Naive thymus-derived CD4-positive, alpha-beta T cell (primary cell): Measurements from ENCODE around the gene MACC1. TPM values are rescaled to one million over a fixed set of nuclear protein-coding genes. Genes with fewer than 3 reads are reported as not detected.

ENCODE experiments used
- ATAC-seq: fragments of 150-1000 bp; cut with Tn5 transposase; 2 replicates; pipeline ENCODE4 v1.10.0; 2021; ENCODE audit warnings: mild to moderate bottlenecking, moderate library complexity
- CTCF ChIA-PET: fragments of 350-600 bp; sonication (Branson Sonifier 250); formaldehyde crosslinking; loops from one replicate; lab custom pipeline; 2021; ENCODE audit warnings: antibody characterized with exemption; lab: Charles Lee
- POLR2A ChIA-PET: fragments of 350-600 bp; sonication (Branson Sonifier 250); formaldehyde crosslinking; loops from one replicate; lab custom pipeline; 2021; ENCODE audit warnings: antibody characterized with exemption, inconsistent platforms; lab: Charles Lee
- DNase-seq, 9 donors: peaks; one replicate each; pipeline versions ENCODE4 v3.0.0 to v3.0.0-alpha.2; 2020 to 2022; ENCODE audit warnings: mixed read lengths in 1 of 9
- H3K27ac ChIP-seq: one replicate; pipeline ENCODE4 v1.7.0; 2013; ENCODE audit warnings: mild to moderate bottlenecking, low read depth, low read length, moderate library complexity
- H3K27me3 ChIP-seq, 2 donors: one replicate each; pipeline ENCODE4 v1.7.0; 2013; ENCODE audit warnings: low read length in 2 of 2, mild to moderate bottlenecking in 2 of 2, moderate library complexity in 2 of 2; ENCODE audit not compliant: control insufficient read depth in 2 of 2, insufficient read depth in 2 of 2
- H3K36me3 ChIP-seq, 3 experiments: 1 replicate in 2 of 3; 2 replicates in 1 of 3; pipeline ENCODE4 v1.7.0; 2013; ENCODE audit warnings: low read length in 3 of 3, mild to moderate bottlenecking in 3 of 3, moderate library complexity in 1 of 3; ENCODE audit not compliant: insufficient read depth in 3 of 3, control insufficient read depth in 2 of 3
- H3K4me1 ChIP-seq, 2 donors: one replicate each; pipeline ENCODE4 v1.7.0; 2013; ENCODE audit warnings: low read length in 2 of 2, mild to moderate bottlenecking in 2 of 2, moderate library complexity in 1 of 2; ENCODE audit not compliant: control insufficient read depth in 2 of 2, insufficient read depth in 2 of 2
- H3K4me3 ChIP-seq: 2 replicates; pipeline ENCODE4 v1.7.0; 2013; ENCODE audit warnings: mild to moderate bottlenecking, low read length
- H3K9me3 ChIP-seq, 3 experiments: 1 replicate in 2 of 3; 2 replicates in 1 of 3; pipeline ENCODE4 v1.7.0; 2013; ENCODE audit warnings: low read length in 3 of 3; ENCODE audit not compliant: control insufficient read depth in 2 of 3
- H3K27ac Mint-ChIP-seq, 9 donors: one replicate each; pipeline ENCODE4 v1.8.0; 2020 to 2022; ENCODE audit warnings: mixed read lengths in 9 of 9, mild to moderate bottlenecking in 8 of 9, moderate library complexity in 5 of 9, inconsistent platforms in 2 of 9
- H3K27me3 Mint-ChIP-seq, 5 donors: one replicate each; pipeline ENCODE4 v1.8.0; 2021 to 2022; ENCODE audit warnings: mixed read lengths in 5 of 5, mild to moderate bottlenecking in 1 of 5
- H3K36me3 Mint-ChIP-seq, 5 donors: one replicate each; pipeline ENCODE4 v1.8.0; 2020 to 2022; ENCODE audit warnings: mixed read lengths in 5 of 5, mild to moderate bottlenecking in 3 of 5, inconsistent platforms in 1 of 5
- H3K4me1 Mint-ChIP-seq, 7 donors: one replicate each; pipeline ENCODE4 v1.8.0; 2020 to 2022; ENCODE audit warnings: mixed read lengths in 7 of 7, mild to moderate bottlenecking in 3 of 7, inconsistent platforms in 1 of 7
- H3K4me3 Mint-ChIP-seq, 10 donors: one replicate each; pipeline ENCODE4 v1.8.0; 2020 to 2022; ENCODE audit warnings: mild to moderate bottlenecking in 10 of 10, mixed read lengths in 10 of 10, moderate library complexity in 6 of 10, inconsistent platforms in 2 of 10
- H3K9me3 Mint-ChIP-seq, 11 donors: one replicate each; pipeline ENCODE4 v1.8.0; 2020 to 2022; ENCODE audit warnings: mixed read lengths in 11 of 11, mild to moderate bottlenecking in 4 of 11, inconsistent platforms in 1 of 11, moderate library complexity in 1 of 11
- intact Hi-C, 2 donors: fragments of 100-400 bp; cut with micrococcal nuclease; formaldehyde crosslinking; loops; one replicate each; pipeline ENCODE4 v1.15.1; 2023
- polyA plus RNA-seq, 2 donors: library from polyadenylated mRNA; unstranded; fragments of 300-500 nt; fragmentation: Illumina TruSeq; gene quantifications; one replicate each; pipeline ENCODE4 v1.2.3, GENCODE V29; 2021
- total RNA-seq, 6 experiments: library from RNA in 5 of 6; stranded (reverse) in 5 of 6; gene quantifications; 1 replicate in 5 of 6; 2 replicates in 1 of 6; pipeline ENCODE4 v1.2.3 and lab custom pipeline; 2021 to 2026

MACC1 gene
- total and polyA plus RNA-seq, 7 experiments from 2014 or later: 0.03 to 0.24 (median 0.13) TPM

DNA sequence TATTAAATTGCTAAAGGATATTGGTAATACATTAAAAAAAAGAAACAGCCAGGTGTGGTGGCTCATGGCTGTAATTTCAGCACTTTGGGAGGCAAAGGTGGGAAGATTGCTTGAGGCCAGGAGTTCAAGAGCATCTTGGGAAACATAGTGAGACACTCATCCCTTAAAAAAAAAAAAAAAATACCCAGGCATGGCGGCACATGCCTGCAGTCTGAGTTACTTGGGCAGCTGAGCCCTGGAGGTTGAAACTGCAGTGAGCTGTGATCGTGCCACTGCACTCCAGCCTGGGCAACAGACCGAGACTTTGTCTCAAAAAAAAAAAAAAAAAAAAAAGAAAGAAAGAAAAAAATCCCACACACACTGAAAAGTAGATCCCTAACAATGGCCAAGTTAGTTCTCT lies 59.7 kb downstream of the MACC1 start:
- Mint-ChIP-seq H3K27me3 (no peaks in the 10 kb centered on the region), H3K4me3 (no peak overlapping the region), H3K4me1 (peaks cover 0 to 1% (median 0%) of the 10 kb centered on the region in 7 donors), H3K27ac (no peak overlapping the region), H3K36me3 (no peaks in the 10 kb centered on the region), H3K9me3 (peaks cover 0 to 4% (median 0%) of the 10 kb centered on the region in 11 donors)
- ChIA-PET POLR2A (no interaction called here), CTCF (no interaction called here)
- Histone ChIP-seq H3K4me1 (no peaks in the 10 kb centered on the region), H3K27me3 (no peaks in the 10 kb centered on the region), H3K9me3 (no peaks in the 10 kb centered on the region), H3K27ac (no peak overlapping the region), H3K4me3 (no peak overlapping the region), H3K36me3 (no peaks in the 10 kb centered on the region)
- no peak for DNase-seq
- ATAC-seq: no peak
- intact Hi-C loops: no loop called here

GRCh38 chr7:20153999-20154398 lies 63.2 kb downstream of the MACC1 start:
- no peaks in the 10 kb centered on the region for H3K27me3 ChIP-seq
- no peak overlapping the region for H3K4me3 ChIP-seq
- H3K4me1 ChIP-seq: no peaks in the 10 kb centered on the region
- intact Hi-C loops: no loop called here
- H3K27ac Mint-ChIP-seq: no peak overlapping the region
- H3K4me1 Mint-ChIP-seq: peaks cover 0 to 1% (median 0%) of the 10 kb centered on the region in 7 donors
- no peaks in the 10 kb centered on the region for H3K9me3 ChIP-seq
- no peak overlapping the region for H3K4me3 Mint-ChIP-seq
- ChIA-PET CTCF (no interaction called here), POLR2A (no interaction called here)
- H3K27me3 Mint-ChIP-seq: no peaks in the 10 kb centered on the region
- DNase-seq (no peak), ATAC-seq (no peak)
- H3K36me3 Mint-ChIP-seq: no peaks in the 10 kb centered on the region
- no peak overlapping the region for H3K27ac ChIP-seq
- H3K9me3 Mint-ChIP-seq: peaks cover 0 to 4% (median 0%) of the 10 kb centered on the region in 11 donors
- no peaks in the 10 kb centered on the region for H3K36me3 ChIP-seq

GRCh38 chr7:20153567-20153966 lies 63.6 kb downstream of the MACC1 start:
- no peaks in the 10 kb centered on the region for H3K4me1 ChIP-seq
- Mint-ChIP-seq H3K27ac (no peak overlapping the region), H3K4me3 (no peak overlapping the region), H3K9me3 (peaks cover 0 to 4% (median 0%) of the 10 kb centered on the region in 11 donors), H3K4me1 (peaks cover 0 to 1% (median 0%) of the 10 kb centered on the region in 7 donors), H3K36me3 (no peaks in the 10 kb centered on the region), H3K27me3 (no peaks in the 10 kb centered on the region)
- DNase-seq: no peak
- ATAC-seq: no peak
- ChIA-PET CTCF (no interaction called here), POLR2A (no interaction called here)
- H3K36me3 ChIP-seq: no peaks in the 10 kb centered on the region
- H3K4me3 ChIP-seq: no peak overlapping the region
- H3K27ac ChIP-seq: no peak overlapping the region
- H3K9me3 ChIP-seq: no peaks in the 10 kb centered on the region
- H3K27me3 ChIP-seq: no peaks in the 10 kb centered on the region
- intact Hi-C loops: no loop called here

DNA sequence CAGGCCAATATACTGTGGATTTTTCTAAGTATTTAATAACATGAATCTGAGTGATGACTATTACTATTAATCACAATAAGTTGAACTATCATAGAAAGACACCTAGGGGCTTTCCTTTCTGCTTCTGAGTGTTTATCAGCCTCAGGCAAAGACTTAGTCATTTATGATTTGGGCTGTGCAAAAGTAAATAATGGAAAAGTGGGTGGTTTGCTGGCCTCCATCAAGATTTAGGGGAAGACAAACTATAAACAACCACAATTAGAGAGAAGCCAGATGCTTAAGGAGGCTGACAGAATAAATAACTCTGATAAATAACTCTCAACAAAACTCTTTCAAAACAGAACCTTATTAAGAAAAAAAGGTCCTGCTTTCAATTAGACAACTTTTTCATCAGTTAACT lies 64.7 kb downstream of the MACC1 start:
- no peak overlapping the region for H3K4me3 ChIP-seq
- H3K27ac Mint-ChIP-seq: no peak overlapping the region
- H3K27ac ChIP-seq: no peak overlapping the region
- DNase-seq (no peak), ATAC-seq (no peak)
- no peaks in the 10 kb centered on the region for H3K27me3 ChIP-seq
- POLR2A ChIA-PET: no interaction called here
- no peaks in the 10 kb centered on the region for H3K4me1 ChIP-seq
- CTCF ChIA-PET: no interaction called here
- H3K36me3 ChIP-seq: no peaks in the 10 kb centered on the region
- no peak overlapping the region for H3K4me3 Mint-ChIP-seq
- no peaks in the 10 kb centered on the region for H3K36me3 Mint-ChIP-seq
- H3K27me3 Mint-ChIP-seq: no peaks in the 10 kb centered on the region
- intact Hi-C loops: no loop called here
- peaks cover 0 to 4% (median 0%) of the 10 kb centered on the region in 11 donors for H3K9me3 Mint-ChIP-seq
- H3K9me3 ChIP-seq: no peaks in the 10 kb centered on the region
- H3K4me1 Mint-ChIP-seq: peaks cover 0 to 1% (median 0%) of the 10 kb centered on the region in 7 donors

DNA sequence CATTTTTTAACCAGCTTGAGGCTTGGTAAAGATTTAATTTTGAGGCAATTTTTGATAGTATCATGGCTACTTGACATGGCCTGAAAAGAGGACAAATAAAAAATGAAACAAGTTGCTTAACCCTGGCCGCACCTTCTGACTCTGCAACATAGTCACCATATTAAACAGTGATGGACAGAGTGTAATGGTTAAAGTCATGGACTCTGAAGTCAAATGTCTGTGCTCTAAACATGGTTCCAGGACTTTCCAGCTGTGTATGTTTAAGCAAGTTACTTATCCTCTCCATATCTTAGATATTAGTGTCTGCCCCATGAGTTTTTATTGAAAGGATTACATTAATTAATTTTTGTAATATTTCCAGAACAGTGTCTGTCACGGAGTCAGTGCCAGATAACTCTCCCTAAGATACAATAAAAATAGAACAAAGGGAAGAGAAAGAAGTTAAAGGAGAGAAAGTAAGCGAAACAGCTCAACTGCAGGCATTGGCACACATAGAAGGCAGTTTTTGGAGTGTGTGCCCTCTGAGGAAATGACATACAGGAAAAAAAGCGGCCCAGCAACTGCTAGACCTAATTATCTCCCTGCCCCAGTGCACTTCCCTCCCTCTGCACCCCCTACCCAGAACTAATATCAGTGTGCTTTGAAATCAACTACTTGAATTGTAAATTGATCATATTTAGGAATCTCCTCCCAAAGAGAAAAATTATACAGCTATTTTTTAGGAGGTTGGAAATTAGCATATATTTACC lies 65.3 kb downstream of the MACC1 start:
- Mint-ChIP-seq H3K36me3 (no peaks in the 10 kb centered on the region), H3K9me3 (peaks cover 0 to 4% (median 0%) of the 10 kb centered on the region in 11 donors), H3K27me3 (peaks cover 0 to under 1% (median 0%) of the 10 kb centered on the region in 5 donors), H3K27ac (no peak overlapping the region), H3K4me3 (no peak overlapping the region), H3K4me1 (peaks cover 0 to 1% (median 0%) of the 10 kb centered on the region in 7 donors)
- intact Hi-C loops: no loop called here
- no peaks in the 10 kb centered on the region for H3K36me3 ChIP-seq
- H3K27me3 ChIP-seq: no peaks in the 10 kb centered on the region
- H3K4me1 ChIP-seq: no peaks in the 10 kb centered on the region
- H3K9me3 ChIP-seq: no peaks in the 10 kb centered on the region
- H3K4me3 ChIP-seq: no peak overlapping the region
- no peak for DNase-seq
- no peak for ATAC-seq
- H3K27ac ChIP-seq: no peak overlapping the region
- ChIA-PET POLR2A (no interaction called here), CTCF (no interaction called here)

DNA sequence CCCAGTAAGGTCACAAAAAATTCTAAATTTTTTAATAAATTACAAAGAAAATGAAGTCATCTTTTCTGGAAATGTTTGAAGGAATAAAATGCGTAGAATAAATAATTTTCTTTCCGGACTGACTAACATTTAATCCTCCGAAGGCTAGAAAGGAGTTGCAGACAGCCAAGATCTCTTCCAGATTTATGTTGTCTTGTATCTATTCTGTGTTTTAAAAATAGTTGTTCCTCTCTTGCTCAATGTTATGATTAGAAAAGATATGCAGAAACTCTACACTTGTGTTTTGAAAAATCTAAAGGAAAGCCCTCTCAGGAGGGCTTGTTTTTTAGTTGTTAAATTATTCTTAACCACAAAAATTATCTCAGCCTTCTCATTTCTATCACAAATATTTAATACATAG lies 70.7 kb downstream of the MACC1 start:
- Histone ChIP-seq H3K4me1 (no peaks in the 10 kb centered on the region), H3K36me3 (no peaks in the 10 kb centered on the region), H3K4me3 (no peak overlapping the region), H3K27me3 (no peaks in the 10 kb centered on the region), H3K27ac (no peak overlapping the region), H3K9me3 (no peaks in the 10 kb centered on the region)
- no peak for DNase-seq
- no peak overlapping the region for H3K27ac Mint-ChIP-seq
- no peaks in the 10 kb centered on the region for H3K9me3 Mint-ChIP-seq
- ChIA-PET POLR2A (no interaction called here), CTCF (no interaction called here)
- H3K36me3 Mint-ChIP-seq: no peaks in the 10 kb centered on the region
- ATAC-seq: no peak
- H3K27me3 Mint-ChIP-seq: peaks cover 0 to 6% (median 0%) of the 10 kb centered on the region in 5 donors
- H3K4me3 Mint-ChIP-seq: no peak overlapping the region
- no peaks in the 10 kb centered on the region for H3K4me1 Mint-ChIP-seq
- intact Hi-C loops: no loop called here

- Histone ChIP-seq H3K4me1 (no peaks in the 10 kb centered on the region), H3K4me3 (no peak overlapping the region), H3K27me3 (no peaks in the 10 kb centered on the region), H3K9me3 (no peaks in the 10 kb centered on the region), H3K36me3 (no peaks in the 10 kb centered on the region), H3K27ac (no peak overlapping the region)
- no peaks in the 10 kb centered on the region for H3K9me3 Mint-ChIP-seq
- DNase-seq: no peak
- H3K4me1 Mint-ChIP-seq: no peaks in the 10 kb centered on the region
- H3K4me3 Mint-ChIP-seq: no peak overlapping the region
- intact Hi-C loops: no loop called here
- peaks cover 0 to 6% (median 0%) of the 10 kb centered on the region in 5 donors for H3K27me3 Mint-ChIP-seq
- H3K27ac Mint-ChIP-seq: no peak overlapping the region
- POLR2A ChIA-PET: no interaction called here
- no peak for ATAC-seq
- CTCF ChIA-PET: no interaction called here
- H3K36me3 Mint-ChIP-seq: no peaks in the 10 kb centered on the region
Measured at GRCh38 chr7:20144801-20145200, 72.4 kb downstream of the MACC1 start.
